Transverse colon (tissue), 4 donors: ENCODE data around the gene NHLH1.

Experiments
- EP300 ChIP-seq: sonication (generic); formaldehyde crosslinking; IDR thresholded peaks from one replicate; pipeline ENCODE4 v1.6.1; 2017; ENCODE audit warnings: antibody characterized with exemption, low read depth
- POLR2A ChIP-seq: fragments of 450-650 bp; IDR thresholded peaks from one replicate; pipeline ENCODE4 v1.6.1; 2016; ENCODE audit warnings: antibody characterized with exemption, mild to moderate bottlenecking, moderate library complexity
- POLR2AphosphoS5 ChIP-seq, 3 donors: sonication (generic); formaldehyde crosslinking; IDR thresholded peaks; one replicate each; pipeline ENCODE4 v1.6.1; 2016; ENCODE audit warnings: antibody characterized with exemption in 3 of 3
- TF ChIP-seq, protein P1 (sequence below), 5 experiments: fragments of 200-600 bp in 3 of 5; fragments of 450-650 bp in 2 of 5; sonication (generic) in 3 of 5; IDR thresholded peaks; 1 replicate in 2 of 5; 2 replicates in 3 of 5; pipeline ENCODE4 v1.5.1; 2016 to 2017; ENCODE audit warnings: antibody characterized with exemption in 5 of 5, inconsistent platforms in 3 of 5, mild to moderate bottlenecking in 2 of 5, moderate library complexity in 1 of 5

DNA sequence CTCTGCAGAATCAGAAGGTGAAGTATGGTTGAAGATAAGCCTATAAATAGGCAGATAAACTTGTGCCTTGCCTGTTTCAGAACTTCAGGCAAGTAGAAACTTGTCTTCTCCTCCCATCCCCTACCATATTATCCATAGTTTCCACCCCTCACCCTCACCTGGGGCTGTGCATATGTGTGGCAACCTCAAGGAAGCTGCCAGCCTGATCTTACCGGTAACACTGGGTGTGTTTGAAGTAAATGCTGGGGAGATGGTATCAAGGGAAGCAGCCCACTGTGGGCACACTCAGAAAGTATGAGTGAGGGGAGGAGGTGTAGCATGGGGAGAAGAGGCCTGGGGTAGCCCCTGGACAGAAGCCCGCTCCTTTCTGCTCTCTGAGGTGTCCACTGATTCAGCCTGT lies 48.0 kb downstream of the NHLH1 start:
- TF ChIP-seq POLR2A = no peak
- TF ChIP-seq, protein P1, sequence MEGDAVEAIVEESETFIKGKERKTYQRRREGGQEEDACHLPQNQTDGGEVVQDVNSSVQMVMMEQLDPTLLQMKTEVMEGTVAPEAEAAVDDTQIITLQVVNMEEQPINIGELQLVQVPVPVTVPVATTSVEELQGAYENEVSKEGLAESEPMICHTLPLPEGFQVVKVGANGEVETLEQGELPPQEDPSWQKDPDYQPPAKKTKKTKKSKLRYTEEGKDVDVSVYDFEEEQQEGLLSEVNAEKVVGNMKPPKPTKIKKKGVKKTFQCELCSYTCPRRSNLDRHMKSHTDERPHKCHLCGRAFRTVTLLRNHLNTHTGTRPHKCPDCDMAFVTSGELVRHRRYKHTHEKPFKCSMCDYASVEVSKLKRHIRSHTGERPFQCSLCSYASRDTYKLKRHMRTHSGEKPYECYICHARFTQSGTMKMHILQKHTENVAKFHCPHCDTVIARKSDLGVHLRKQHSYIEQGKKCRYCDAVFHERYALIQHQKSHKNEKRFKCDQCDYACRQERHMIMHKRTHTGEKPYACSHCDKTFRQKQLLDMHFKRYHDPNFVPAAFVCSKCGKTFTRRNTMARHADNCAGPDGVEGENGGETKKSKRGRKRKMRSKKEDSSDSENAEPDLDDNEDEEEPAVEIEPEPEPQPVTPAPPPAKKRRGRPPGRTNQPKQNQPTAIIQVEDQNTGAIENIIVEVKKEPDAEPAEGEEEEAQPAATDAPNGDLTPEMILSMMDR (IDR thresholded peaks at IDR 0.05) = no peak
- TF ChIP-seq EP300 = no peak
- TF ChIP-seq POLR2AphosphoS5 (IDR thresholded peaks at IDR 0.05) = no peak
